Stimulated activated naive CD8-positive, alpha-beta T cell treated with anti-CD3 and anti-CD28 coated beads, Interleukin-15, amount 100 ng/mL, for 72 hours (primary cell): ENCODE results near the gene GPR83.

Experiments used
- ATAC-seq: fragments of 150-1000 bp; cut with Tn5 transposase; 2 replicates; pipeline ENCODE4 v1.10.0; 2021; ENCODE audit warnings: mild to moderate bottlenecking, moderate library complexity
- DNase-seq, 2 donors: peaks; one replicate each; pipeline ENCODE4 v3.0.0; 2021 to 2022
- H3K27ac Mint-ChIP-seq, 2 donors: one replicate each; pipeline ENCODE4 v1.8.0; 2022; ENCODE audit warnings: mild to moderate bottlenecking in 2 of 2, mixed read lengths in 2 of 2, moderate library complexity in 2 of 2
- H3K27me3 Mint-ChIP-seq: one replicate; pipeline ENCODE4 v1.8.0; 2022; ENCODE audit warnings: mixed read lengths
- H3K4me1 Mint-ChIP-seq: one replicate; pipeline ENCODE4 v1.8.0; 2022; ENCODE audit warnings: mild to moderate bottlenecking, mixed read lengths
- H3K4me3 Mint-ChIP-seq, 2 donors: one replicate each; pipeline ENCODE4 v1.8.0; 2022; ENCODE audit warnings: mild to moderate bottlenecking in 2 of 2, mixed read lengths in 2 of 2, moderate library complexity in 1 of 2
- H3K9me3 Mint-ChIP-seq, 2 donors: one replicate each; pipeline ENCODE4 v1.8.0; 2022; ENCODE audit warnings: mixed read lengths in 2 of 2

The GPR83 gene

DNA sequence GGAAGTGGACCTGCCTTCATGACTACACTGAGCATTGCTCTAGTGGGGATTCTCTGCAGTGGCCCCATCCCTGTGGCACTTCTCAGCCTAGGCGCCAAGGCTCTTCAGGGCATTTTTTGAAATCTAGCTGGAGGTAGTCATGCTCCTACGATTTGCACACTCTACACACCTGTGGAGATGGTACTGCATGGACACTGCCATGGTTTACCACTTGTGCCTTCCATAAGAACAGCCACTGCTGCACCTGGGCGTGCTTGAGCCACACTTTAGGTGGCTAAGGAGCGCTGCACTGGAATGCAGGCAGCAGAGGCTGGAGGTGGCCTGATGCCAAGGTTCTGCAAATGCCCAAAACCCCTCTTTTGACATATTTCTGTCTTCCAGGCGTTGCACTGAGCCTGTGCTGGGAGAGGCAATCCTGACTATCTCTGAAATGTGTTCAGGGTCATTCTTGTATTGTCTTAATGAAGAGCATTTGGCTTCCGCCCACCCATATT is 72.6 kb downstream of the GPR83 start:
- Mint-ChIP-seq H3K4me3 (no peak overlapping the region), H3K9me3 (no peaks in the 10 kb centered on the region), H3K4me1 (no peaks in the 10 kb centered on the region), H3K27me3 (peaks cover 7% of the 10 kb centered on the region), H3K27ac (no peak overlapping the region)
- DNase-seq (no peak), ATAC-seq (peak; percentile 15)
